Left lung (tissue), 10 donors: ENCODE results near the gene DPH3. TPM values are rescaled to one million over a fixed set of nuclear protein-coding genes. Genes with fewer than 3 reads are reported as not detected.

Experiments
- ATAC-seq: fragments of 200-7000 bp; cut with Tn5 transposase; one replicate; pipeline ENCODE4 v1.9.1; 2020; ENCODE audit warnings: moderate library complexity
- DNase-seq, 4 donors: peaks; one replicate each; pipeline ENCODE4 v3.0.0-alpha.2; 2013 to 2020
- H3K27ac ChIP-seq, 2 donors: fragments of 200-600 bp; sonication (generic) in 1 of 2; one replicate each; pipeline versions ENCODE4 v1.5.0 to v1.8.0; 2020 to 2021
- H3K27me3 ChIP-seq, 2 donors: fragments of 200-600 bp; sonication (generic) in 1 of 2; one replicate each; pipeline versions ENCODE4 v1.5.0 to v1.8.0; 2020 to 2021
- H3K36me3 ChIP-seq, 2 donors: fragments of 200-600 bp; sonication (generic) in 1 of 2; one replicate each; pipeline versions ENCODE4 v1.5.0 to v1.8.0; 2020 to 2021
- H3K4me1 ChIP-seq, 2 donors: fragments of 200-600 bp; one replicate each; pipeline ENCODE4 v1.8.0; 2021
- H3K4me3 ChIP-seq, 2 donors: fragments of 200-600 bp; sonication (generic) in 1 of 2; one replicate each; pipeline versions ENCODE4 v1.5.0 to v1.8.0; 2020 to 2021; ENCODE audit warnings: mild to moderate bottlenecking in 1 of 2
- H3K9me3 ChIP-seq, 2 donors: fragments of 200-600 bp; sonication (generic) in 1 of 2; one replicate each; pipeline versions ENCODE4 v1.5.0 to v1.8.0; 2020 to 2021
- intact Hi-C, 2 donors: fragments of 100-400 bp; cut with DNase I; formaldehyde crosslinking; loops; one replicate each; pipeline versions ENCODE4 v1.11.2 to v1.14.2; 2022
- polyA plus RNA-seq, 6 donors: library from polyadenylated mRNA; unstranded; fragments of 120-200 nt; gene quantifications; one replicate each; pipeline ENCODE4 v1.2.1, GENCODE V29; 2013; ENCODE audit not compliant: insufficient read length in 6 of 6
- total RNA-seq, 2 donors: library from RNA; stranded (reverse); fragmentation: NEBNext Ultra II Directional; extraction: Animal tissue kit (Norgen Biotek cat#: 25700); gene quantifications; one replicate each; pipeline ENCODE4 v1.2.1, GENCODE V29; 2021
- TF ChIP-seq, protein P1 (sequence below), 2 donors: fragments of 200-600 bp; sonication (generic) in 1 of 2; IDR thresholded peaks; one replicate each; pipeline versions ENCODE4 v1.5.0 to v1.8.0; 2021; ENCODE audit warnings: antibody characterized with exemption in 2 of 2
- donor health status: DM: no; HTN: yes; CAD: no.
- donor health status: DM: no; HTN: no; CAD: no.

The DPH3 gene
- total and polyA plus RNA-seq, 8 donors, result 15.4 to 30.4 (median 18.9) TPM

DNA sequence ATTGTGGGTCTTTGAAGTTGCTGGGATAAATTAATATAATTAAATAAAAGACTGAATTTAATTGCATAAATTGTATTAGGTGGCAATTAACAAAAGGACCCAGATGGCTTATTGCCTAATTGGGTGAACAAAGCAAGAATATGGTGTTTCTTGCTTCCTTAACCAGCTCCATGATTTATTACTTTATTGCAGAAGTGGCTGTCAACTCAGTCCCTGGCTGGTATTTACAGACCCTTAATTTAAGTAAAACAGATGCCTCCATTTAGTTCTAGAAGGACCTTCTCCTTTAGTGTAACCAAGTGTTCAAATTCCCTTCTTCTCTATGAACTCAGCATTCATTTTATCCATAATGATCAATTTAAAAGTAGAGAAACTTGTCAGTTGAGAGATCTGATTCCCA, 35.1 kb downstream of the DPH3 start:
- H3K27ac ChIP-seq, result no peak overlapping the region
- H3K27me3 ChIP-seq, result no peaks in the 10 kb centered on the region
- intact Hi-C loops, result no loop called here
- H3K9me3 ChIP-seq, result no peaks in the 10 kb centered on the region
- no peak overlapping the region for H3K4me3 ChIP-seq
- DNase-seq (no peak), ATAC-seq (no peak)
- TF ChIP-seq, protein P1, sequence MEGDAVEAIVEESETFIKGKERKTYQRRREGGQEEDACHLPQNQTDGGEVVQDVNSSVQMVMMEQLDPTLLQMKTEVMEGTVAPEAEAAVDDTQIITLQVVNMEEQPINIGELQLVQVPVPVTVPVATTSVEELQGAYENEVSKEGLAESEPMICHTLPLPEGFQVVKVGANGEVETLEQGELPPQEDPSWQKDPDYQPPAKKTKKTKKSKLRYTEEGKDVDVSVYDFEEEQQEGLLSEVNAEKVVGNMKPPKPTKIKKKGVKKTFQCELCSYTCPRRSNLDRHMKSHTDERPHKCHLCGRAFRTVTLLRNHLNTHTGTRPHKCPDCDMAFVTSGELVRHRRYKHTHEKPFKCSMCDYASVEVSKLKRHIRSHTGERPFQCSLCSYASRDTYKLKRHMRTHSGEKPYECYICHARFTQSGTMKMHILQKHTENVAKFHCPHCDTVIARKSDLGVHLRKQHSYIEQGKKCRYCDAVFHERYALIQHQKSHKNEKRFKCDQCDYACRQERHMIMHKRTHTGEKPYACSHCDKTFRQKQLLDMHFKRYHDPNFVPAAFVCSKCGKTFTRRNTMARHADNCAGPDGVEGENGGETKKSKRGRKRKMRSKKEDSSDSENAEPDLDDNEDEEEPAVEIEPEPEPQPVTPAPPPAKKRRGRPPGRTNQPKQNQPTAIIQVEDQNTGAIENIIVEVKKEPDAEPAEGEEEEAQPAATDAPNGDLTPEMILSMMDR (IDR thresholded peaks at IDR 0.05), result no peak
- H3K4me1 ChIP-seq, result no peaks in the 10 kb centered on the region
- no peaks in the 10 kb centered on the region for H3K36me3 ChIP-seq

DNA sequence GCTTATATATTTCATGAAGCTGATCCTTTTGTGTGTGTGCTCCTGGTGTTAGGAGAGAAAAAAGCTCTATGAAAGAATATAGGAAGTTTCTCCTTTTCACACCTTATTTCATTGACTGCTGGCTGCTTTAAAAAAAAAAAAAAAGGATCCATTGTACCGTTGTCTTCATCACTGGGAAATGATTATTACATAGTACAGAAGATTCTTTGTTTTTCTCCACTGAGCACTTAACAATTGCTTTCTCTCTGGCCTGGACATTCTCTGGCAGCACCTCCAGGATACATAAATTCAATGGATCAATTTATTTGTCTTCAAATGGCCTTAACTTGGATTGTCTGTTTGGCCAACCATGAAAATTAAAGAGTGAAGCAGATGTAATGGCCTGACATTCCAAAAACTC, 37.2 kb downstream of the DPH3 start:
- Histone ChIP-seq H3K36me3 (no peaks in the 10 kb centered on the region), H3K4me3 (no peak overlapping the region), H3K4me1 (no peaks in the 10 kb centered on the region), H3K27me3 (no peaks in the 10 kb centered on the region), H3K27ac (no peak overlapping the region), H3K9me3 (no peaks in the 10 kb centered on the region)
- intact Hi-C loops, result no loop called here
- DNase-seq (no peak), ATAC-seq (no peak)
- TF ChIP-seq, protein P1 (IDR thresholded peaks at IDR 0.05), result no peak

DNA sequence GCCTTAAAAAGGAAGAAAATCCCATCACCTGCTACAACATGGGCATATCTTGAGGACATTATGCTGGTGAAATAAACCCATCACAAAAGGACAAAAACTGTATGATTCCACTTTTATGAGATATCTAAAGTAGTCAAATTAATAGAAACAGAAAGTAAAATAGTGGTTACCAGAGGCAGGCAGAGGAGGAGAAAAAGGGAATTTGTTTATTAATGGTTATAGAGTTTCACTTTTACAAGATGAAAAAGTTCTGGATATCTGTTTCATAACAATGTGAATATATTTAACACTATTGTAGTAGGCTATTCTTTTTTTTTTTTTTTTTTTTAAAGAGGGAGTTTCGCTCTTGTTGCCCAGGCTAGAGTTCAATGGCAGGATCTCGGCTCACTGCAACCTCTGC, 40.4 kb downstream of the DPH3 start:
- Histone ChIP-seq H3K9me3 (no peaks in the 10 kb centered on the region), H3K4me1 (no peaks in the 10 kb centered on the region), H3K36me3 (no peaks in the 10 kb centered on the region), H3K27me3 (no peaks in the 10 kb centered on the region), H3K4me3 (no peak overlapping the region), H3K27ac (no peak overlapping the region)
- DNase-seq (no peak), ATAC-seq (no peak)
- TF ChIP-seq, protein P1 (IDR thresholded peaks at IDR 0.05), result no peak
- intact Hi-C loops, result no loop called here

DNA sequence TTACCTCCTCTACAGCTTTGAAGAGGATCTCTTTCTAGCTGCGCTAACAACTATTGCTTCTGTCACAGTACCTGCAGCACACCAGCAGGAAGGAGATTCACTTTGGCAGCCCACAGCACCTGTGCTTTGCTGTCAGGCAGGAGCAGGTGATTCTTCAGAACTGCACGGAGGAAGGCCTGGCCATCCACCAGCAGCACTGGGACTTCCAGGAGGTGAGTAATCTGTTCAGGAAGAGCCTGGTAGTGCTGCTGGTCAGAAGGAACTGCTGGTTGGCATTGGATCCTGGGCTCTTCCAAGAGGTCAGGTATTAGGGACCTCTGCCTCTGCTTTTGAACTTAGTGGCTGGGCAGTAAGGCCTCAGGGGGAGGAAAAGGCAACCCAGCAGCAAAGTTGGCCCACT, 42.2 kb downstream of the DPH3 start:
- Histone ChIP-seq H3K9me3 (no peaks in the 10 kb centered on the region), H3K27me3 (no peaks in the 10 kb centered on the region), H3K4me3 (no peak overlapping the region), H3K27ac (no peak overlapping the region), H3K36me3 (no peaks in the 10 kb centered on the region), H3K4me1 (no peaks in the 10 kb centered on the region)
- ATAC-seq (no peak), DNase-seq (no peak)
- TF ChIP-seq, protein P1 (IDR thresholded peaks at IDR 0.05), result no peak
- intact Hi-C loops, result no loop called here

DNA sequence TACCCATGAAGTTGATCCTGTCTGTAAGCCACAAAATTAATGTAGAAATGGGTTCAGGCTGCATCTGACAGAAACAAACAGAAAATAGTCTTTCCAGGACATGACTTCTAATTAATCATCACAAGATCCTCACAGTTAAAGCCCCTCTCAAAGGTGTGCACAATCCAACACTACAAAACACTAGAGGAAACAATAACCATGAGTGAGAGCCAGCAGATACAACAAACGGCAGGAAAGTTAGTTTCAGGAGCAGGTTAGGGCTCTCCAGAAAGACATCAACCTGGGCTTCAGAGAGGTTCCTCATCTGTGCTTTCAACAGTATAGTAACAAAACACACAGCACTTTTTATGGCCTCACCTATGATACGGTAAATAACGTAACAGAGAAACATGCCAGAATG, 42.8 kb downstream of the DPH3 start:
- DNase-seq, result no peak
- H3K4me1 ChIP-seq, result no peaks in the 10 kb centered on the region
- H3K27me3 ChIP-seq, result no peaks in the 10 kb centered on the region
- no peaks in the 10 kb centered on the region for H3K9me3 ChIP-seq
- no peak overlapping the region for H3K27ac ChIP-seq
- ATAC-seq, result no peak
- no peak overlapping the region for H3K4me3 ChIP-seq
- intact Hi-C loops, result no loop called here
- no peaks in the 10 kb centered on the region for H3K36me3 ChIP-seq
- TF ChIP-seq, protein P1 (IDR thresholded peaks at IDR 0.05), result no peak
